Smooth muscle cell (in vitro differentiated cells): Measurements from ENCODE around the gene TGFBI. TPM values are rescaled to one million over a fixed set of nuclear protein-coding genes. Genes with fewer than 3 reads are reported as not detected.

ENCODE experiments used
- DNase-seq: peaks from one replicate; lab custom pipeline; 2025; ENCODE audit not compliant: unreplicated experiment; lab: John Stamatoyannopoulos, UW
- H2AFZ ChIP-seq: fragments of 200-600 bp; sonication (generic); 2 replicates; pipeline ENCODE4 v1.6.0; 2016; ENCODE audit warnings: antibody characterized with exemption, low read depth, mild to moderate bottlenecking
- H3F3A ChIP-seq: fragments of 200-600 bp; sonication (generic); 2 replicates; pipeline ENCODE4 v1.6.0; 2017; ENCODE audit warnings: antibody characterized with exemption, low read depth
- H3K27ac ChIP-seq: fragments of 200-600 bp; sonication (generic); 2 replicates; pipeline ENCODE4 v1.5.1; 2016; ENCODE audit warnings: low read depth, mild to moderate bottlenecking
- H3K27me3 ChIP-seq: fragments of 200-600 bp; sonication (generic); 2 replicates; pipeline ENCODE4 v1.6.1; 2016; ENCODE audit warnings: low read depth, mild to moderate bottlenecking
- H3K36me3 ChIP-seq: fragments of 200-600 bp; sonication (generic); 2 replicates; pipeline ENCODE4 v1.5.1; 2016; ENCODE audit warnings: low read depth
- H3K4me1 ChIP-seq: fragments of 200-600 bp; sonication (generic); 2 replicates; pipeline ENCODE4 v1.5.1; 2016; ENCODE audit warnings: low read depth
- H3K4me2 ChIP-seq: fragments of 200-600 bp; sonication (generic); 2 replicates; pipeline ENCODE4 v1.6.0; 2016; ENCODE audit warnings: mild to moderate bottlenecking
- H3K4me3 ChIP-seq: fragments of 200-600 bp; sonication (generic); 2 replicates; pipeline ENCODE4 v1.5.1; 2016; ENCODE audit warnings: mild to moderate bottlenecking
- H3K79me2 ChIP-seq: fragments of 200-600 bp; sonication (generic); 2 replicates; pipeline ENCODE4 v1.6.0; 2016; ENCODE audit warnings: low read depth, mild to moderate bottlenecking
- H3K9ac ChIP-seq: fragments of 200-600 bp; sonication (generic); 2 replicates; pipeline ENCODE4 v1.6.0; 2016; ENCODE audit warnings: low read depth
- H3K9me3 ChIP-seq: fragments of 200-600 bp; sonication (generic); replicated peaks from 2 replicates; pipeline ENCODE4 v1.5.1; 2016; ENCODE audit warnings: low read depth
- H4K20me1 ChIP-seq: fragments of 200-600 bp; sonication (generic); 2 replicates; pipeline ENCODE4 v1.6.0; 2016; ENCODE audit warnings: low read depth
- CTCF ChIP-seq: fragments of 200-600 bp; sonication (generic); IDR thresholded peaks from 2 replicates; pipeline ENCODE4 v1.5.1; 2017; ENCODE audit warnings: borderline replicate concordance, mild to moderate bottlenecking, antibody characterized with exemption; ENCODE audit not compliant: insufficient read depth, poor library complexity, severe bottlenecking
- WGBS: methylation state at CpG from one replicate; pipeline ENCODE4 v1.1.7; 2016; ENCODE audit warnings: low lambda C conversion rate; 5-methylcytosine and 5-hydroxymethylcytosine counted together
- polyA plus RNA-seq: library from polyadenylated mRNA; unstranded; fragments of >200 nt; fragmentation: Nextera tagmentation; extraction: Ambion mirVana; gene quantifications from 2 replicates; pipeline ENCODE4 v1.2.1, GENCODE V29; 2016
- total RNA-seq: library from RNA; depleted of rRNA; stranded (reverse); fragments of >200 nt; gene quantifications from 2 replicates; pipeline ENCODE4 v1.2.3, GENCODE V29; 2014

TGFBI gene
- total and polyA plus RNA-seq, 2 experiments from 2014 or later = 2,505 to 2,635 TPM

GRCh38 chr5:136046246-136046645, 17.5 kb downstream of the TGFBI start:
- no peak overlapping the region for H3K4me2 ChIP-seq
- H3K9ac ChIP-seq = no peak overlapping the region
- no peak overlapping the region for H2AFZ ChIP-seq
- H3K4me3 ChIP-seq = no peak overlapping the region
- no peaks in the 10 kb centered on the region for H3K27me3 ChIP-seq
- H3K27ac ChIP-seq = peak overlapping the region; percentile 95
- H3K4me1 ChIP-seq = peaks cover 12% of the 10 kb centered on the region
- H3K79me2 ChIP-seq = peaks cover 2% of the 10 kb centered on the region
- peaks cover 13% of the 10 kb centered on the region for H3K36me3 ChIP-seq
- TF ChIP-seq CTCF = no peak
- WGBS = 98% methylated on average over 12 of the region's 12 CpGs
- H3K9me3 ChIP-seq = no peaks in the 10 kb centered on the region
- DNase-seq = no peak
- H3F3A ChIP-seq = peaks cover 60% of the 10 kb centered on the region
- H4K20me1 ChIP-seq = peaks cover 9% of the 10 kb centered on the region

GRCh38 chr5:136047858-136048257, 19.1 kb downstream of the TGFBI start:
- 97% methylated on average over 8 of the region's 8 CpGs for WGBS

GRCh38 chr5:136048966-136049365, 20.2 kb downstream of the TGFBI start:
- no peak overlapping the region for H2AFZ ChIP-seq
- H3K36me3 ChIP-seq = peaks cover 13% of the 10 kb centered on the region
- H3K4me3 ChIP-seq = no peak overlapping the region
- H3K9me3 ChIP-seq = no peaks in the 10 kb centered on the region
- peak overlapping the region; percentile 95 for H3K27ac ChIP-seq
- DNase-seq = no peak
- no peaks in the 10 kb centered on the region for H3K27me3 ChIP-seq
- peaks cover 2% of the 10 kb centered on the region for H3K79me2 ChIP-seq
- WGBS = 90% methylated on average over 6 of the region's 6 CpGs
- peaks cover 70% of the 10 kb centered on the region for H3F3A ChIP-seq
- peaks cover 3% of the 10 kb centered on the region for H3K4me1 ChIP-seq
- H4K20me1 ChIP-seq = no peaks in the 10 kb centered on the region
- no peak overlapping the region for H3K9ac ChIP-seq
- no peak overlapping the region for H3K4me2 ChIP-seq
- TF ChIP-seq CTCF = no peak

More at GRCh38 chr5:136047858-136048257, 19.1 kb downstream of the TGFBI start:
- Histone ChIP-seq H3K4me1 (peaks cover 5% of the 10 kb centered on the region), H3K27me3 (no peaks in the 10 kb centered on the region), H4K20me1 (no peaks in the 10 kb centered on the region), H3K9ac (no peak overlapping the region), H3K79me2 (peaks cover 2% of the 10 kb centered on the region), H3K36me3 (peaks cover 13% of the 10 kb centered on the region), H3K9me3 (no peaks in the 10 kb centered on the region), H2AFZ (no peak overlapping the region), H3K4me3 (no peak overlapping the region), H3K27ac (peak overlapping the region; percentile 95), H3F3A (peaks cover 63% of the 10 kb centered on the region), H3K4me2 (no peak overlapping the region)
- no peak for TF ChIP-seq CTCF
- DNase-seq = no peak

DNA sequence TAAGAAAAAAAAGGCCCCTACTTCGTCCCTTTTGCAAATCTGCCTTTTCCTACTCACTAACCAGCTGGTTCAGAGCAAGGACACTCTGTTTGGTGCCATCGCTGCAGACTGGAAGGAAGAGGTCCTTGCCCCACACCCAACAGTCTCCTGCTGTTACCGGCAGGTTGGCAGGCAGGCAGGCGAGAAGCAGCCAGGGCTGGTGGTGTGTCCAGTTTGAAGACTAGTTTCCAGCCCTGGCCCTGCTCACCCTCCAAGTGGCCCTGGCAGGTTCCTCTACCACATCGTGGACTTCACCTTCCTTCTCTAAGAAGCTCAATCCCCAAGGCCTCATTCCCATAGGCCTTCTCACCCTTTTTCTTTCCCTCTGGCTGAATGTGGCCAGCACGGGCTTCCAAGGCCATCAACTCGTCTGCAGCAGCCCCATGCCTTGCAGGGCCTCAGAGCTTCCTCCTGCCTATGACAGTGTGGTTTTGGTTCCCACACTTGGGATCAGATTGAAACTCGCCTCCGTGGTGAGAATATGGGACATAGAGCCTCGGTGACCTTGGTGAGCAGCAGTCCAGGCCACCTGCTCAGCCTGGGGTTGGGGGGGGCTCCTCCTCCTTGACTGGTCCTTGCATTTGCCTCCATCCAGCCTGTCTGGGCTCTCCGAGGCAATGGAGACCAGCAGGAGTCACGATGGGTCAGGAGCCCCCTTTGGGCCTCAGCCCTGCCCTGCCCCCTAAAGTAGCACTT, 22.9 kb downstream of the TGFBI start:
- 82% methylated on average over 12 of the region's 12 CpGs for WGBS
- H3K9ac ChIP-seq = no peak overlapping the region
- no peak overlapping the region for H3K4me3 ChIP-seq
- H4K20me1 ChIP-seq = no peaks in the 10 kb centered on the region
- H3K4me1 ChIP-seq = peaks cover 12% of the 10 kb centered on the region
- no peak overlapping the region for H3K4me2 ChIP-seq
- peak overlapping the region; percentile 95 for H3K27ac ChIP-seq
- H3F3A ChIP-seq = peaks cover 81% of the 10 kb centered on the region
- no peaks in the 10 kb centered on the region for H3K27me3 ChIP-seq
- no peak for TF ChIP-seq CTCF
- H3K36me3 ChIP-seq = peaks cover 13% of the 10 kb centered on the region
- H3K79me2 ChIP-seq = peaks cover 2% of the 10 kb centered on the region
- no peaks in the 10 kb centered on the region for H3K9me3 ChIP-seq
- DNase-seq = no peak
- no peak overlapping the region for H2AFZ ChIP-seq
